ENCODE results near the gene KIF1A.

The KIF1A gene

DNA sequence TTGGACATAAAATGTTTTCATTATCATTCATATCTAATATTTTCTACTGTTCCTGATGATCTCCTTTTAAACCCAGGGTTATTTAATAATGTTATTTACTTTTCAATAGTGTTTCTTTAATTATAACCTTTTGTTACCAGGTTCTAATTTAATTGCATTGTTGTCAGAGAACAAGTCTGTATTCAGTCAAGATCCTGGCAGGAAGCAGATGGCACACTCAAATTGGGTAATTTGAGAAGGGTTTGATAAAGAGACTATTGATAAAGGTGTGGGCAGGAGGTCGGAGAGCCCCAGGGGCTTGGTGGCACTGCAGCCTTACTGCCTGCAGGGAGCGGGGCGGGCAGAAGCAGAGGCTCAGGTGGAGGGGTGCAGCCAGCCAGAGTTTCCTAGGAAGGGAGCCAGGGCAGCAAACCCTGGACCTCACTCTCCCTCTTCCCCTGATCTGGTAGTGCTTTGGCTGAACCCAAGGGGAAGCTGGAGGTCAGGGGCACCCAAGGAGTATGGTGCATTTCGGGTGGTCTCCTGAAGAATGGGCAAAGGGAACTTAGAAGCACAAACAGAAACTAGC, 2.3 kb upstream of the KIF1A start:
- Histone ChIP-seq H4K20me1 (ENCODE audit: insufficient read depth, low read length, poor library complexity, severe bottlenecking) (no peaks in the 10 kb centered on the region), H3K79me2 (ENCODE audit: insufficient read depth, low read length) (no peaks in the 10 kb centered on the region), H3K27me3 (ENCODE audit: insufficient read depth, low read length, poor library complexity, severe bottlenecking) (no peaks in the 10 kb centered on the region), H3K4me3 (ENCODE audit: low read length, poor library complexity, severe bottlenecking) (no peak overlapping the region), H3K9me3 (ENCODE audit: insufficient read depth, low read depth, low read length) (peaks cover 12% of the 10 kb centered on the region; the same call in 1 of the 2 replicates), H2AFZ (ENCODE audit: low read length) (no peak overlapping the region), H3K9me2 (replicated peaks; ENCODE audit: low read depth, low read length) (no peaks in the 10 kb centered on the region), H3K36me3 (ENCODE audit: insufficient read depth, low read length) (no peaks in the 10 kb centered on the region), H3K4me2 (ENCODE audit: low read depth, low read length, poor library complexity, severe bottlenecking) (no peak overlapping the region), H3F3A (ENCODE audit: low read depth) (no peaks in the 10 kb centered on the region), H3K4me1 (ENCODE audit: insufficient read depth, low read length, poor library complexity, severe bottlenecking) (no peaks in the 10 kb centered on the region), H3K9ac (ENCODE audit: low read depth, low read length, poor library complexity, severe bottlenecking) (no peak overlapping the region)
- TF ChIP-seq, protein P1, sequence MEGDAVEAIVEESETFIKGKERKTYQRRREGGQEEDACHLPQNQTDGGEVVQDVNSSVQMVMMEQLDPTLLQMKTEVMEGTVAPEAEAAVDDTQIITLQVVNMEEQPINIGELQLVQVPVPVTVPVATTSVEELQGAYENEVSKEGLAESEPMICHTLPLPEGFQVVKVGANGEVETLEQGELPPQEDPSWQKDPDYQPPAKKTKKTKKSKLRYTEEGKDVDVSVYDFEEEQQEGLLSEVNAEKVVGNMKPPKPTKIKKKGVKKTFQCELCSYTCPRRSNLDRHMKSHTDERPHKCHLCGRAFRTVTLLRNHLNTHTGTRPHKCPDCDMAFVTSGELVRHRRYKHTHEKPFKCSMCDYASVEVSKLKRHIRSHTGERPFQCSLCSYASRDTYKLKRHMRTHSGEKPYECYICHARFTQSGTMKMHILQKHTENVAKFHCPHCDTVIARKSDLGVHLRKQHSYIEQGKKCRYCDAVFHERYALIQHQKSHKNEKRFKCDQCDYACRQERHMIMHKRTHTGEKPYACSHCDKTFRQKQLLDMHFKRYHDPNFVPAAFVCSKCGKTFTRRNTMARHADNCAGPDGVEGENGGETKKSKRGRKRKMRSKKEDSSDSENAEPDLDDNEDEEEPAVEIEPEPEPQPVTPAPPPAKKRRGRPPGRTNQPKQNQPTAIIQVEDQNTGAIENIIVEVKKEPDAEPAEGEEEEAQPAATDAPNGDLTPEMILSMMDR (conservative IDR thresholded peaks at IDR 0.05; ENCODE audit: low read length) = no peak
- no peak for TF ChIP-seq EZH2phosphoT487 (IDR thresholded peaks at IDR 0.05; ENCODE audit: borderline replicate concordance)

DNA sequence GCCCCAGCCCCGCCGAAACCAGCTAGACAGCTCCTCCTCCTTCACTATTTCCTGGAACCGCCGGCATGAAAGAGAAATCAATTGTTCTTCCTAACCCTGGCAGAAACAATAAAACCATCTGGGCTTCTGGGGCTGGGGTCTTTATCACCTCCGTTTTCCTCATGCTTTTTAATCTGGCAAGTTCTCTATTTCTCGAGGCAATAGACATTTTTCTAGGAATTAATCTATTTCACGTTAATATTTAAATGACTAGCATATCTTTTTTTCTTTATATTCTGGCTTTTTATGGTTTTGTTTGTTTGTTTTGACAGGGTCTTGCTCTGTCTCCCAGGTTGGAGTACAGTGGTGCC, 1.4 kb upstream of the KIF1A start:
- Histone ChIP-seq H3K36me3 (ENCODE audit: insufficient read depth, low read length) (no peaks in the 10 kb centered on the region), H4K20me1 (ENCODE audit: insufficient read depth, low read length, poor library complexity, severe bottlenecking) (no peaks in the 10 kb centered on the region), H3K4me2 (ENCODE audit: low read depth, low read length, poor library complexity, severe bottlenecking) (no peak overlapping the region), H3K4me3 (ENCODE audit: low read length, poor library complexity, severe bottlenecking) (no peak overlapping the region), H3K27me3 (ENCODE audit: insufficient read depth, low read length, poor library complexity, severe bottlenecking) (no peaks in the 10 kb centered on the region), H3K9ac (ENCODE audit: low read depth, low read length, poor library complexity, severe bottlenecking) (no peak overlapping the region), H3K79me2 (ENCODE audit: insufficient read depth, low read length) (no peaks in the 10 kb centered on the region), H3K4me1 (ENCODE audit: insufficient read depth, low read length, poor library complexity, severe bottlenecking) (no peaks in the 10 kb centered on the region), H3F3A (ENCODE audit: low read depth) (no peaks in the 10 kb centered on the region), H3K9me3 (ENCODE audit: insufficient read depth, low read depth, low read length) (peaks cover 11% of the 10 kb centered on the region; the same call in 1 of the 2 replicates), H3K9me2 (replicated peaks; ENCODE audit: low read depth, low read length) (no peaks in the 10 kb centered on the region), H2AFZ (ENCODE audit: low read length) (no peak overlapping the region)
- TF ChIP-seq, protein P1 (conservative IDR thresholded peaks at IDR 0.05; ENCODE audit: low read length) = no peak
- TF ChIP-seq EZH2phosphoT487 (IDR thresholded peaks at IDR 0.05; ENCODE audit: borderline replicate concordance) = no peak

DNA sequence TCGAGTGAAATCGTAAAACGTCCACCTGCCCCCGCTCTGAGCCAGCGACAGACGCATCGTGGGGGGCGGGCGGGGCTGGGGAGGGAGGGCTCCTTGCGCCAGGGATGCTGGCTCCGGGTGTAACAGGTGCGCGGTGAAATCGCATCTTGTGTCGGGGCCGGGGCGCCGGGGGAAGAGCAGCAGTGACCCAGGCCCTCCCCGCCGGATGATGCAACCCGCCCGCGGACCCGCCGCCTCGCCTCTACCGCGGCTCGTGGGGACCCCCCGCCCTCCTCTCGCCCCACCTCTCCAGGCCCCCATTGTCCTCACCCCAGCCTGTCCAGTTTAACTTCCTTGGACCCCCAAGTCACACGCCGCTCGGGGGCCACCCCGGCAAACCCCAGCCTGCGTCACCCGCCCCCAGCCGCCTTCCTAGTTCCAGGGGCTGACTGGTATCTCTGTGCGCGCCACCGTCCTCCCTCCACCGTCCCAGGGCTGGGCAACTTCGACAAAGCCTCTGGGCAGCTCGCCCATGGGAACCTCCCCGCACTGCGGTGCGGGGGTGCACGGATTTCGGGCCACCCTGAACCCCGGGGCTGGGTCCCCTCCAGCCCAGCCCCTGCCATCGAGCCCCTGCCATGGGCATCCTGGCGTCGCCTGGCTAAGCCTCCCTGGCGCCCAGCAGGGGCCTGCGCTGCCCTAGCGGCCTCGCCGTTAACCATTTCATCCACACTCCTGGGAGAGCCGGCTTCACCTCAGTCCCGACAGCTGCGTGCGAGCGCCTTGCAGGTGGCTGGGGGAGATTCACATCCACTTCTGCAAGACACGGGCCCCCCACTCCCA, 799 bp upstream of the KIF1A start:
- Histone ChIP-seq H2AFZ (ENCODE audit: low read length) (no peak overlapping the region), H3K4me2 (ENCODE audit: low read depth, low read length, poor library complexity, severe bottlenecking) (no peak overlapping the region), H3K27me3 (ENCODE audit: insufficient read depth, low read length, poor library complexity, severe bottlenecking) (no peaks in the 10 kb centered on the region), H3F3A (ENCODE audit: low read depth) (no peaks in the 10 kb centered on the region), H3K36me3 (ENCODE audit: insufficient read depth, low read length) (no peaks in the 10 kb centered on the region), H3K79me2 (ENCODE audit: insufficient read depth, low read length) (no peaks in the 10 kb centered on the region), H3K9me2 (replicated peaks; ENCODE audit: low read depth, low read length) (no peaks in the 10 kb centered on the region), H3K4me3 (ENCODE audit: low read length, poor library complexity, severe bottlenecking) (no peak overlapping the region), H3K9me3 (ENCODE audit: insufficient read depth, low read depth, low read length) (peaks cover 9% of the 10 kb centered on the region; the same call in 1 of the 2 replicates), H3K4me1 (ENCODE audit: insufficient read depth, low read length, poor library complexity, severe bottlenecking) (no peaks in the 10 kb centered on the region), H4K20me1 (ENCODE audit: insufficient read depth, low read length, poor library complexity, severe bottlenecking) (no peaks in the 10 kb centered on the region), H3K9ac (ENCODE audit: low read depth, low read length, poor library complexity, severe bottlenecking) (no peak overlapping the region)
- TF ChIP-seq, protein P1 (conservative IDR thresholded peaks at IDR 0.05; ENCODE audit: low read length) = no peak
- no peak for TF ChIP-seq EZH2phosphoT487 (IDR thresholded peaks at IDR 0.05; ENCODE audit: borderline replicate concordance)
